Skeletal muscle tissue (tissue), 4 donors: ENCODE results near the gene WASF1. TPM values are rescaled to one million over a fixed set of nuclear protein-coding genes. Genes with fewer than 3 reads are reported as not detected.

ENCODE experiments used
- H3K27ac ChIP-seq: one replicate; pipeline ENCODE4 v1.7.0; 2013; ENCODE audit warnings: mild to moderate bottlenecking, low read depth, low read length, inconsistent platforms
- H3K27me3 ChIP-seq, 3 donors: one replicate each; pipeline ENCODE4 v1.7.0; 2013; ENCODE audit warnings: low read length in 3 of 3; ENCODE audit not compliant: control insufficient read depth in 3 of 3, insufficient read depth in 3 of 3
- H3K36me3 ChIP-seq, 3 donors: one replicate each; pipeline ENCODE4 v1.7.0; 2013; ENCODE audit warnings: low read length in 3 of 3; ENCODE audit not compliant: control insufficient read depth in 3 of 3, insufficient read depth in 3 of 3
- H3K4me1 ChIP-seq, 3 donors: one replicate each; pipeline ENCODE4 v1.7.0; 2013; ENCODE audit warnings: low read length in 3 of 3, mild to moderate bottlenecking in 3 of 3; ENCODE audit not compliant: control insufficient read depth in 3 of 3, insufficient read depth in 3 of 3
- H3K4me3 ChIP-seq, 3 donors: one replicate each; pipeline ENCODE4 v1.7.0; 2013; ENCODE audit warnings: low read length in 3 of 3
- H3K9ac ChIP-seq, 3 donors: one replicate each; pipeline ENCODE4 v1.7.0; 2013; ENCODE audit warnings: low read length in 3 of 3, mild to moderate bottlenecking in 3 of 3, moderate library complexity in 2 of 3, low read depth in 1 of 3
- H3K9me3 ChIP-seq, 3 donors: one replicate each; pipeline ENCODE4 v1.7.0; 2013; ENCODE audit warnings: low read length in 3 of 3; ENCODE audit not compliant: control insufficient read depth in 3 of 3
- total RNA-seq: library from RNA; depleted of rRNA; stranded (reverse); fragments of >200 nt; gene quantifications from one replicate; pipeline ENCODE4 v1.2.3, GENCODE V29; 2014
- donor health status: Osteomylitis.

The WASF1 gene
- total RNA-seq, 1 donor from 2014 or later = 2.1 TPM

DNA sequence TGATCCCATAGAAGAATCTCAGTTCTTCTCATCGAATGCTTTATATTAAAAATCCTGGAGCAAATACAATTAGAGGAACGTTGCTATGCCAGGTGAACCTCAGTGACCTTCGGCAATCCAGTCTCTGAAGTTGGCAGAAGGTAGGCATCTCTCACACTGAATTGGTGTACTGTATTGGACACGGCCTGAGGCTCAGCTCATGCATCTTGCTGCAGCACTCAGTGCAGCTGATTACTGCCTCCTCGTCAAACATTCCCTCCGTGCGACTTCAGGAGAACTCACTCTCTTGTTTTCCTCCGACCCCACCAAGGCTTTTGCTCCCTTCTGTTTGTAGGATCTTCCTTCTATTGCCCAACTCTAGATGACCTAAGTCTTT lies 110.9 kb downstream of the WASF1 start:
- no peaks in the 10 kb centered on the region for H3K36me3 ChIP-seq
- peaks cover 0 to 4% (median 0%) of the 10 kb centered on the region in 3 donors for H3K27me3 ChIP-seq
- H3K4me3 ChIP-seq = no peak overlapping the region
- H3K9ac ChIP-seq = no peak overlapping the region
- no peaks in the 10 kb centered on the region for H3K4me1 ChIP-seq
- H3K27ac ChIP-seq = no peak overlapping the region
- H3K9me3 ChIP-seq = no peaks in the 10 kb centered on the region

DNA sequence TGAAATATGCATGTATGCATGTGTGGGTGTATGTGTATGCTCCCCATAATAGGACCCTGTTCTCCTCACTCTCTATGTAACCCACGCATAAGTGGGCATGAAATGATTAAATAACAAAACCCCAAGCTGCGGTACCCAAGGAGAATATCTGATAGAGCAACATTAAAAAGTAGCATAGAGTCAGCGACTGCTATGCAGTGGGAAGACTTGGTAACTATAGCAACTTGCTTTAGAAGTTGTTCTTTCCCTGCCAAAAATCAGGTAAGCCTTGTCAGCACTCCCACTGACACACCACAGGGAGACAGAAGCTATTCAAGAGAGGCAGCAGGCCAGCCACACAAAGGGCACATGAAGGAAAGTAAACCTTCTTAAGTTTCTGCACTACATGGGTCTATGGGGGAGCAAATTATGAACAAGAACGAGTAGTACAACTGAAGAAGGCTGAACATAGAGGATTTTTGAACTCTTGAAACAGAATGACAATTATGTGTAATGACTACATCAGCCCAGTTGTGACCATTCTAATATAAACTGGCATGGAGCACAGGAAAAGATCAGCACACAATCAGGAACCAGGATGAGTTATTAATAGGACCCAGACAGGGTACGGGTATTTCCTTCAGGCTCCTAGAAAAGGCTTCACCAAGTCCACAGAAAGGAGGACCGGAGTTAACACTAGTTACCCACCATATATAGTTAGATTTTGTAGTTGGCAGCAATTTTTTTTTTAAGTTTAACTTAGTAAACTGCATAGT lies 111.5 kb downstream of the WASF1 start:
- Histone ChIP-seq H3K9ac (no peak overlapping the region), H3K9me3 (no peaks in the 10 kb centered on the region), H3K4me1 (no peaks in the 10 kb centered on the region), H3K4me3 (no peak overlapping the region), H3K27ac (no peak overlapping the region), H3K36me3 (no peaks in the 10 kb centered on the region), H3K27me3 (peaks cover 0 to 4% (median 0%) of the 10 kb centered on the region in 3 donors)

DNA sequence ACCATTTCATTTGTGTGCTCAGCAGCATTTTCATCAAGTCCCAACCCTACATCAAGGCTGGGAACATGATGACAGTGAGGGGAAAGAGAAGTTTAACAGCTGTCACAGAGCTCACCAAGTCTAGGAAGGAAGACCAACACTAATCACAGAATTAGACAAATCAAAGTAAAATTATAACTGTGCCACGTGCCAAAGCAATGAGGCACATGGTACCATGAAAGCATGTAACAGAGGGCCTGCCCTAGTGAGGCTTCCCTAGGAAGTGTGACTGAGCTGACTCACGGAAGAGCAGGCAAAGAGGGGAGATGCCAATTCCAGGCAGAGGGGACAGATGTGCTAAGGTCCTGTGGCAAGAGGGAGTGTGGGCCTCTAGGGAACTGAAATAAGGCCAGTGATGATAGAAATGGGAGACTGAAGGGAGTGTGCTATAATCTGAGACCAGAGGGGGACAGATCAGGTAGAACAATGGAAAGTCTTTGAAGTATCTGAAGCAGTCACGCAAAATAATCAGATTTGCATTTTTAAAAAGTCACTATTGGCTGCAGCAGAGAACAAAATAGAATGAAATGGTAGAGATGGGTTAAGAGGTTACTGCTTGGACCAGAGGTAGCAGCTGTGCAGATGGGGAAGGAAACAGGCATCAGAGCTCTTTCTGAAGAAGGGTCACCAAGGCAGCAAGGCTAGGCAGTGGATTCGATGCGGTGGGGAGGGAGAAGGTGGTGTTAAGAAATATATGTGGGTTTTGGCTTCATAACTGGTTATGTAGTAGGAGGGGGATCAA lies 114.5 kb downstream of the WASF1 start:
- no peaks in the 10 kb centered on the region for H3K36me3 ChIP-seq
- no peaks in the 10 kb centered on the region for H3K4me1 ChIP-seq
- no peak overlapping the region for H3K27ac ChIP-seq
- H3K27me3 ChIP-seq = peaks cover 9 to 18% (median 9%) of the 10 kb centered on the region in 3 donors
- no peak overlapping the region for H3K4me3 ChIP-seq
- H3K9ac ChIP-seq = no peak overlapping the region
- no peaks in the 10 kb centered on the region for H3K9me3 ChIP-seq

DNA sequence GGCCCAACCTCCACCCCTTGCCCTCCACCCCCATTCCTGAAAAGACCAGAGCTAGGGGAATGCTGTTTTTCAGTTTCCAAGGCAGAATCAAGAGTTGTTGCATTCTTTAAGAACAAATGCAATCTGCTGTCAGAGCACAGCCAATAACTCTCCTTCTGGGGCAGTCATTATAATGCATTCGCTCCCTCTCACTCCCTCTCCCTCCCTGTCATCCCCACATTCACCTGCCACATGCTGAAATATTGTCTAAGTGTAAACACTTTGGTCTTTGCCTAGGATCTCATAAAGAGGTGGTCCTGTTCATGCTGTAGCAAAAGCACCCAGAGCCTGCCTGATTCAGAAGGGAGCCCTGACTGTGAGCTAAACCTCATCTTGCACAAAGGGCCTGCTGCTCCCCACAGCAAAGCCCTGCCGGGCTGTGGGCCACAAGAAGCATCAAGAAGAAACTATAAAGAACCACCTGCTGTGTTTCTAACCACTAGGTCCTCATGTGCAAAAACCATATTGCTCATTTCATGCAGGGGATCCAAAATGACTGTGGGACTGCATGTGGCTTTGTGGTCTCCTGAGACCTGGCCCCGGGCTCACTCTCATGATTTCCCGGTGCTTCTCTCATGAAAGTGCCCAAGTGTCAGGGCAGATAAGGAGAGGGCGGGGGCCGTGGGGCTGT lies 115.7 kb downstream of the WASF1 start:
- Histone ChIP-seq H3K9ac (no peak overlapping the region), H3K4me1 (no peaks in the 10 kb centered on the region), H3K4me3 (no peak overlapping the region), H3K27me3 (peaks cover 9 to 18% (median 9%) of the 10 kb centered on the region in 3 donors), H3K9me3 (no peaks in the 10 kb centered on the region), H3K27ac (no peak overlapping the region), H3K36me3 (no peaks in the 10 kb centered on the region)

DNA sequence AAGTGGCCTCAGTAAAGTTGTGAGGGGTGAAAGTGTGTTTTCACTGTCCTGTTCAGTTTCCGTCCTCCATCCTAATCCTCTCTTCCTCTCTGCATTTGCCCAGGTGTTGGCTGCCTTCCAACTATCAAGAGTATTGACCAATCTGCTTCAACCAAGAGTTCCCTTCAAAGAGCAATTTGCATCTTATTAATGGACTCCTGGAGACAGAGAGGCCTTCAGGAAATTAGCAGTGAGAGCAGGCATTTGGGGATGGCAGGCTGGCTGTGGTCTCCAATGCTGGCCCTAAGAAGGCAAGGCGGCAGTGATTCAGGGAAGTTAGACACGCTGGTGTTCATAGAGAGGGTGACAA lies 124.1 kb downstream of the WASF1 start:
- Histone ChIP-seq H3K27me3 (peaks cover under 1 to 2% (median 1%) of the 10 kb centered on the region in 3 donors), H3K4me3 (no peak overlapping the region), H3K9me3 (no peaks in the 10 kb centered on the region), H3K9ac (no peak overlapping the region), H3K4me1 (peaks cover 0 to 2% (median 0%) of the 10 kb centered on the region in 3 donors), H3K36me3 (no peaks in the 10 kb centered on the region), H3K27ac (no peak overlapping the region)

DNA sequence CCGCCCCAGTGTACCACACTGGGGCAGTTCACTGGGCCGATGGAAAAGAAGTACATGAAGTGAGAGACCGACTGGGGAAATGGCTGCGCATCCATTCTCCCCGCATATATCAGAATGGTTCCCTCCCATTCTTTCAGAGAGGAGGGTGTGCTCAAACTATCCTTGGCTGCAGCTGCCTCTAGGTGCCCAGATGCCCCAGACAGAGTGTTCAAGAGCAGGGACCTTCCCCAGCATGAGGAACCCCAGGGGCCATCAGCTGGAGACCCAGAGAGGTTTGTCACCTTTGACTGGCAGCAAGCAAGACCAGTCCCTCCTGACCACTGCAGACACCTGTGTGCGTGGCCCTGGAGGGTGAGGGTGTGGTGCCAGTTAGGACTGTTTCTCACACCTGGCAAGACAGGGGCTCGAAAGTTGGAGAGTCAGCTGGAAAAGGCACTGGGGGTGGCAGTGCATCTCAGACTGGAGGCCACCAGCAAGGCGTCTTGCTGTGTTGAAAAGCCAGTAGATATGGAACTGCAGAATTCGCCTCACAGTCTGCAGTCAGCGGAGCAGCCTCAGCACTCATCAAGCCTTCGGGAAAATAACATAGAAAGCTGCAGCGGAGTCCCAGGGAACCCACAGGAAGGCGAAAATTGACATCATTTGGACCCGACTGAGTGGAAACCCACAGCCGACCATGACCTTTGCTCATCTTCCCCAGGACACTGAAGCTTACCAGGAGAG lies 124.6 kb downstream of the WASF1 start:
- no peak overlapping the region for H3K4me3 ChIP-seq
- peaks cover 0 to 2% (median 0%) of the 10 kb centered on the region in 3 donors for H3K4me1 ChIP-seq
- H3K27ac ChIP-seq = no peak overlapping the region
- H3K9ac ChIP-seq = no peak overlapping the region
- peaks cover 0 to 2% (median 0%) of the 10 kb centered on the region in 3 donors for H3K27me3 ChIP-seq
- H3K36me3 ChIP-seq = no peaks in the 10 kb centered on the region
- H3K9me3 ChIP-seq = no peaks in the 10 kb centered on the region

DNA sequence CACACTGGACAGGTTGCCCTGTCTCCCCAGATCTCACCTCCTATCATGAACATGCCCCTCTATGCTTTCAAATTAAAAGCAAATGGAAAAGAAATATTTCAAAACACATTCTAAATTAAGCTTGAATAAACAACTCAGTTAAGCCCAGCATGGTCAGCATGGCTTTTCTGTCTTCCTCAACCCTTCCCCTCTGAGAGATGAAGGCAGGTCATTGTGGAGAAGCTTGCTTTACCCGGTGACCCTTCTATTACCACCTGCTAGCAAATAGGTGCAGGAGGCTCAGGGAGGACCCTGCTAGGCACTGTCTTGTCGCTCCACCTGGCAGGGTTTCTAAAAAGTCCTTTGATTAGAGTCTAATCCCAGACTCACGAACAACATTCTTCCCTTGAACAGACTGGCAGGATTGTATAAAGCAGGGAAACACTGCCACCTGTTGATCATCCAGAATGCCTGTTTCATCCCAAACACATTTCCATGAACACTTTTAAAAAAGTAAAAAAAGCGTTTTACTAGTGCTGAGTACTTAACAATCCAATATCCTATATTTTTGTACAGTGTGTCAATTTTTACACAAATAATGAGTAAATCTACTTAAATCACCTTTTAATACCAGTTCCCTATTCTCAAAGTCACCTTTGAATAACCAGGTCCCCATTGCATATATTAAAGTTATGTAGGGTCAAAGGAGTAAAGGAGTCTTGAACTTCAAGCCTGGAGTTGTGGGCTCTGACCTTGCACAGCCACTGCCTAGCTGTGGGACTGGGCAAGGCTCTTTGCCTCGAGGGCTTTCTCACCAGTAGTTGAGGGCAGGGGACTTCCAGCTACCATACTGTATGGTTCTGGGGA lies 125.9 kb downstream of the WASF1 start:
- Histone ChIP-seq H3K36me3 (no peaks in the 10 kb centered on the region), H3K27ac (no peak overlapping the region), H3K4me3 (no peak overlapping the region), H3K4me1 (peaks cover 0 to 2% (median 0%) of the 10 kb centered on the region in 3 donors), H3K9me3 (no peaks in the 10 kb centered on the region), H3K27me3 (peaks cover 0 to 2% (median 0%) of the 10 kb centered on the region in 3 donors), H3K9ac (no peak overlapping the region)

DNA sequence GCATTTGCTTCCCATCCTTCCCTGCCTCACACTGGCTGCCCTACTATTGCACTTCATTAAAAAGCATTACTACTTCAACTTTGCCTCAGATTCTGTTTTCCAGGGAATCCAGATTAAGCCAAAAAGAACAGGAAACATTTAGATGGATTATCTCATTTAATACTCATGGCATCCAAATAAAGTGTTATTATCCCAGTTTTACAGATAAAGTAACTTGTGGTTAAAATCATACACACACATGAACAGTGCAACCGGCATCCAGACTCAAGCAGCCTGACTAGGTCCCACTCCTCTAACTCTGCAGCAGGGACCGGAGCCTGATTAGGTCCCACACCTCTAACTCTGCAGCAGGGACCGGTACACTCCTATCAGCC lies 129.0 kb downstream of the WASF1 start:
- H3K9me3 ChIP-seq = no peaks in the 10 kb centered on the region
- H3K36me3 ChIP-seq = no peaks in the 10 kb centered on the region
- peaks cover 0 to 3% (median 2%) of the 10 kb centered on the region in 3 donors for H3K27me3 ChIP-seq
- H3K9ac ChIP-seq = no peak overlapping the region
- H3K4me3 ChIP-seq = no peak overlapping the region
- peaks cover 0 to 2% (median 0%) of the 10 kb centered on the region in 3 donors for H3K4me1 ChIP-seq
- H3K27ac ChIP-seq = no peak overlapping the region
